ENCODE measurements around the gene DUSP2. TPM values are rescaled to one million over a fixed set of nuclear protein-coding genes. Genes with fewer than 3 reads are reported as not detected.

Gene DUSP2
- total and polyA plus RNA-seq, 9 of the 15 experiments (the other 6 are each of a cell fraction or from before 2014, with no cell fraction given): 0.04 to 0.18 TPM; not detected in 7

GRCh38 chr2:96186562-96186961, 41.3 kb upstream of the DUSP2 start:
- intact Hi-C loops (cut with micrococcal nuclease) (no loop called here), in situ Hi-C loops (cut with MboI) (no loop called here)
- H3K4me1 ChIP-seq (replicated peaks in 1 of 2; ENCODE audit: control insufficient read depth in 2 of 2, insufficient read depth in 2 of 2, low read length in 2 of 2): peaks cover 0 to 17% of the 10 kb centered on the region in 2 experiments; a peak in 2 of 5 replicates
- ATAC-seq (no peak), DNase-seq (ENCODE audit: extremely low read depth in 1 of 4, low spot score in 3 of 4) (no peak), FAIRE-seq (no peak)
- no peaks in the 10 kb centered on the region for H3K27me3 ChIP-seq (ENCODE audit: control insufficient read depth in 2 of 2, insufficient read depth in 2 of 2, low read length in 2 of 2)
- H3K9me3 ChIP-seq (replicated peaks; ENCODE audit: control insufficient read depth, insufficient read depth, low read depth, low read length): no peaks in the 10 kb centered on the region
- no peak overlapping the region for H2AFZ ChIP-seq (ENCODE audit: low read depth, low read length)
- no peak overlapping the region for H3K4me3 ChIP-seq
- TF ChIP-seq BRF1 (IDR thresholded peaks at IDR 0.05; ENCODE audit: borderline replicate concordance, extremely low read depth, insufficient read length) (no peak), SOX6 (IDR thresholded peaks at IDR 0.05) (no peak), CBFA2T3 (IDR thresholded peaks at IDR 0.05) (0 out of 2 replicates have a peak, but pooled peaks have one; percentile 4)
- peaks cover 66% of the 10 kb centered on the region for H3K36me3 ChIP-seq (ENCODE audit: control insufficient read depth, insufficient read depth, low read length)
- H3K9me1 ChIP-seq (ENCODE audit: control insufficient read depth, insufficient read depth, low read length): no peaks in the 10 kb centered on the region
- no TSS peak for BruUV-seq (replicated peaks)
- peaks cover 3% of the 10 kb centered on the region; the same call in 1 of the 3 replicates for H3K79me2 ChIP-seq (ENCODE audit: control insufficient read depth, insufficient read depth, low read length)
- H3K9ac ChIP-seq (ENCODE audit: insufficient read depth in 1 of 2, low read depth in 2 of 2, low read length in 2 of 2): no peak overlapping the region; a peak in 1 of 4 replicates
- CTCF ChIA-PET (ENCODE audit: low intra/inter-chr PET ratio): no interaction called here
- H4K20me1 ChIP-seq (replicated peaks; ENCODE audit: control insufficient read depth, insufficient read depth, low read length): no peaks in the 10 kb centered on the region; the same call in 1 of the 2 replicates
- no peak overlapping the region for H3K4me2 ChIP-seq (ENCODE audit: insufficient read depth, low read length)
- H3K27ac ChIP-seq (ENCODE audit: extremely low read depth, low read depth, low read length): no peak overlapping the region
- POLR2A ChIA-PET: interaction anchor here (0.7 to 1.1 kb wide), 2 partner anchors 14 to 315 kb away, joined by 3 read pairs; no protein-coding TSS in a partner anchor
- WGBS (ENCODE audit: insufficient coverage, low coverage, missing lambda C conversion rate): 86% methylated on average over 5 of the region's 5 CpGs

GRCh38 chr2:96185516-96185915, 40.3 kb upstream of the DUSP2 start:
- H3K4me3 ChIP-seq: no peak overlapping the region
- DNase-seq (ENCODE audit: extremely low read depth in 1 of 4, low spot score in 3 of 4) (no peak), ATAC-seq (no peak), FAIRE-seq (no peak)
- no peaks in the 10 kb centered on the region; the same call in 1 of the 2 replicates for H4K20me1 ChIP-seq (replicated peaks; ENCODE audit: control insufficient read depth, insufficient read depth, low read length)
- POLR2A ChIA-PET: interaction anchor here (1.1 kb wide), 2 partner anchors 15 to 18 kb away, joined by 3 read pairs; no protein-coding TSS in a partner anchor
- no peak overlapping the region for H3K27ac ChIP-seq (ENCODE audit: extremely low read depth, low read depth, low read length)
- 90% methylated on average over 1 of the region's 1 CpG for WGBS (ENCODE audit: insufficient coverage, low coverage, missing lambda C conversion rate)
- in situ Hi-C loops (cut with MboI) (no loop called here), intact Hi-C loops (cut with micrococcal nuclease) (no loop called here)
- H3K9me3 ChIP-seq (replicated peaks; ENCODE audit: control insufficient read depth, insufficient read depth, low read depth, low read length): no peaks in the 10 kb centered on the region
- no peaks in the 10 kb centered on the region for H3K79me2 ChIP-seq (ENCODE audit: control insufficient read depth, insufficient read depth, low read length)
- H3K4me1 ChIP-seq (replicated peaks in 1 of 2; ENCODE audit: control insufficient read depth in 2 of 2, insufficient read depth in 2 of 2, low read length in 2 of 2): peaks cover 0 to 17% of the 10 kb centered on the region in 2 experiments; a peak in 2 of 5 replicates
- no peak overlapping the region for H2AFZ ChIP-seq (ENCODE audit: low read depth, low read length)
- BruUV-seq (replicated peaks): no TSS peak
- peaks cover 56% of the 10 kb centered on the region for H3K36me3 ChIP-seq (ENCODE audit: control insufficient read depth, insufficient read depth, low read length)
- TF ChIP-seq CTBP1 (IDR thresholded peaks at IDR 0.05; ENCODE audit: borderline replicate concordance) (no peak), MAFG (tag; conservative IDR thresholded peaks at IDR 0.05) (no peak), HDAC1 (IDR thresholded peaks at IDR 0.05) (no peak), MCM7 (IDR thresholded peaks at IDR 0.05) (no peak), HNRNPUL1 (IDR thresholded peaks at IDR 0.05; ENCODE audit: low read length) (no peak), NFE2L1 (tag; IDR thresholded peaks at IDR 0.05; ENCODE audit: borderline replicate concordance, low read depth) (no peak), RBBP5 (IDR thresholded peaks at IDR 0.05; ENCODE audit: borderline replicate concordance, insufficient read depth, low read length, poor library complexity, severe bottlenecking) (no peak), ARID2 (IDR thresholded peaks at IDR 0.05) (no peak), CREB1 (IDR thresholded peaks at IDR 0.05) (no peak), CREB1 (CRISPR knock-in tag; IDR thresholded peaks at IDR 0.05) (no peak)
- TF ChIP-seq, protein P1, sequence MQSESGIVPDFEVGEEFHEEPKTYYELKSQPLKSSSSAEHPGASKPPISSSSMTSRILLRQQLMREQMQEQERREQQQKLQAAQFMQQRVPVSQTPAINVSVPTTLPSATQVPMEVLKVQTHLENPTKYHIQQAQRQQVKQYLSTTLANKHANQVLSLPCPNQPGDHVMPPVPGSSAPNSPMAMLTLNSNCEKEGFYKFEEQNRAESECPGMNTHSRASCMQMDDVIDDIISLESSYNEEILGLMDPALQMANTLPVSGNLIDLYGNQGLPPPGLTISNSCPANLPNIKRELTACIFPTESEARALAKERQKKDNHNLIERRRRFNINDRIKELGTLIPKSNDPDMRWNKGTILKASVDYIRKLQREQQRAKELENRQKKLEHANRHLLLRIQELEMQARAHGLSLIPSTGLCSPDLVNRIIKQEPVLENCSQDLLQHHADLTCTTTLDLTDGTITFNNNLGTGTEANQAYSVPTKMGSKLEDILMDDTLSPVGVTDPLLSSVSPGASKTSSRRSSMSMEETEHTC (IDR thresholded peaks at IDR 0.05): no peak
- CTCF ChIA-PET (ENCODE audit: low intra/inter-chr PET ratio): no interaction called here
- H3K9me1 ChIP-seq (ENCODE audit: control insufficient read depth, insufficient read depth, low read length): no peaks in the 10 kb centered on the region
- no peaks in the 10 kb centered on the region for H3K27me3 ChIP-seq (ENCODE audit: control insufficient read depth in 2 of 2, insufficient read depth in 2 of 2, low read length in 2 of 2)
- H3K9ac ChIP-seq (ENCODE audit: insufficient read depth in 1 of 2, low read depth in 2 of 2, low read length in 2 of 2): no peak overlapping the region
- no peak overlapping the region for H3K4me2 ChIP-seq (ENCODE audit: insufficient read depth, low read length)

Data from K562 (cell line).